NAMALWA (cell line): Measurements from ENCODE around the gene VPS16.

Experiments used
- DNase-seq: peaks from one replicate; pipeline ENCODE4 v3.0.0-alpha.2; 2015; ENCODE audit warnings: low spot score

Gene VPS16

GRCh38 chr20:2835331-2835796, 5.2 kb upstream of the VPS16 start:
- no peak for DNase-seq

- no peak for DNase-seq
These were observed 4.5 kb upstream of the VPS16 start for GRCh38 chr20:2836035-2836434.

GRCh38 chr20:2837221-2837960, 3.2 kb upstream of the VPS16 start:
- no peak for DNase-seq

GRCh38 chr20:2838170-2838797, 2.3 kb upstream of the VPS16 start:
- no peak for DNase-seq

- no peak for DNase-seq
These were observed 1.5 kb upstream of the VPS16 start for GRCh38 chr20:2838847-2839671.

GRCh38 chr20:2839732-2840137, 810 bp upstream of the VPS16 start:
- no peak for DNase-seq

- DNase-seq = no peak
These were observed 504 bp downstream of the VPS16 start for GRCh38 chr20:2840967-2841531.

- DNase-seq = no peak
These were observed 5.1 kb downstream of the VPS16 start for GRCh38 chr20:2845607-2846006.

GRCh38 chr20:2846698-2847097, 6.2 kb downstream of the VPS16 start:
- no peak for DNase-seq

GRCh38 chr20:2847802-2848201, 7.3 kb downstream of the VPS16 start:
- DNase-seq = no peak

- no peak for DNase-seq
These were observed 9.0 kb downstream of the VPS16 start for GRCh38 chr20:2849529-2849928.

GRCh38 chr20:2851086-2851485, 10.5 kb downstream of the VPS16 start:
- no peak for DNase-seq

GRCh38 chr20:2858591-2858990, 18.0 kb downstream of the VPS16 start:
- DNase-seq = no peak

GRCh38 chr20:2859330-2860121, 19.0 kb downstream of the VPS16 start:
- DNase-seq = no peak

- DNase-seq = no peak
These were observed 24.1 kb downstream of the VPS16 start for GRCh38 chr20:2864626-2865025.

GRCh38 chr20:2865101-2865500, 24.6 kb downstream of the VPS16 start:
- no peak for DNase-seq

- peak; percentile 11 for DNase-seq
These were observed 25.1 kb downstream of the VPS16 start for GRCh38 chr20:2865630-2866029.

GRCh38 chr20:2866236-2866635, 25.7 kb downstream of the VPS16 start:
- DNase-seq = no peak

GRCh38 chr20:2867081-2867864, 26.7 kb downstream of the VPS16 start:
- no peak for DNase-seq

- DNase-seq = no peak
These were observed 28.8 kb downstream of the VPS16 start for GRCh38 chr20:2869381-2869780.

- DNase-seq = no peak
These were observed 30.5 kb downstream of the VPS16 start for GRCh38 chr20:2871111-2871465.
